HG03196 (cell line): ENCODE measurements around the gene CNTN6.

Experiments
- ATAC-seq: cut with Tn5 transposase; IDR thresholded peaks from one replicate; pipeline ENCODE4 v1.9.1; 2021; ENCODE audit not compliant: unreplicated experiment

CNTN6 gene

DNA sequence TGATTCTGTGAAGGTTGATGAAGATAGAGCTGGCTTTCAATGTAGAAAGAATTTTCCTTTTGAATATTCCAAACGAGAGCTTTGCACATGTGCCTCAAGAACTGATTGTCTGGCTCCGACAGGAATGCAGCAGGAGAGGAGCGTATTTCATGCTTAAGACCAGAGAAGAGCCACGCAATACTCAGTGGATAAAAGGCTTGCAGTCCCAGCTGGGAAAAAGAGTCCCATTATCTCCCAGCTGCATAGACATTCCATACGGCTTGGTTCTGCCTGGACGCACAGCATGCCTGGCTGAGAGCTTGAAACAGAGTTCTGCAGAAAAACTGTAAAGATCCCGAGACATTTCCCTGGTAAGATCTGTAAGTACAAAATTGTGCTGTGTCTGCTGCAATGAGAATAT is at the start of gene CNTN6:
CNTN6 (plus strand) TSS at position 254 of the 400 bp plus-strand sequence. CDS start 54,985 bp downstream, outside the sequence.
- ATAC-seq, result no peak

DNA sequence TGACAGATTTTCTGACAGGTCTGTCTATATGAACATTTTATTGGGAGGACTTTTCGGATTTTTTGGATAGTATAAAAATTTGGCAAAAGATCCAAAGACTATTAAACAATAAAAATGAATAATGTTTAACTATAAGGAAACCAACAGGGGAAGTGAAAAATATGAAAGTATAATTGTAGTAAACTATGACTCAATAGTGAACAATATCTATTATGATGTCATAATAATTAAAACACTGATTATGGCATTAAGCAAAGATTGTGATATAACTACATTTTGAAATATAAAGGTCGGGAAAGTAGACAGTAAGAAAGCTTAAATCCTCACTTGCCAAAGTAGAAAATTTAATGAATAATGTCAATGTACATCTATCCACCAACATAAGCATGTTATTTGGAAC is 44.3 kb upstream of the CNTN6 start:
- ATAC-seq, result no peak

DNA sequence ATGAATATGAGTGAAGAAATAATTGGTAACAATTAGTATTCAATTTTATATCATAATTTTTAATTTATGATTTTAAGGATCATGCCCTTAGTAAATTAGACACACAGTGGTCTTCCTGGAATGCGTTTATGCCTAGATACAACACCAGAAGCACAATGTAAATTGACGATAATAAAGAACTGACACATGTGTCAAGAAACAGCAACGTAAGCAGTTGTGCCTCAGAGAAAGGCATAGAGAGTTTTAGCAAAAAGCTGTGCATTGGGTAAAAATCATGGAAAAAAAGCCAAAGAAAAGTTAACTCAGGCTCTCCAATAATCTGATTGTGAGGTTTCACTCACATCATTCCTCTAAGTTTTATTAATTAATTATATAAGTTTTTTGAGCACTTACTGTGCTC is 37.0 kb upstream of the CNTN6 start:
- ATAC-seq, result no peak

DNA sequence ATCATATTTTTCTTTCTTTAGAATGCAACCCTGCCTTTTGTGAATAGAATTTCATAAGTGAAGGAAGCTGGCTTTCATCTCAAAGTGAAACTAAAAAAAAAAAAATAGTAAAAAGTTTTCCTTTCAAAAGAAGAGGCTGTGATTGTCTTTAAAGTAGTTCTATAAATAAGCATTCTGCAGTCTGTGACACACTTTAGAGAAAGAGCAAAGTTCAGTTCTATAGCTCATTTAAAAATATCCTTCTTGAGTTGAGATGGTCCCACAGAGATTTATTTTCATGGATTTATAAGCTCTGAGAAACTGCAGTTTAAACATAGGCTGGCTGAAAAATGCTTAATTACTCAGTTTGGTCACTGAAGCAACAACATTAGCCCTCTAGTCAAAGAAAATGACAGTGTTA is 36.1 kb upstream of the CNTN6 start:
- no peak for ATAC-seq

DNA sequence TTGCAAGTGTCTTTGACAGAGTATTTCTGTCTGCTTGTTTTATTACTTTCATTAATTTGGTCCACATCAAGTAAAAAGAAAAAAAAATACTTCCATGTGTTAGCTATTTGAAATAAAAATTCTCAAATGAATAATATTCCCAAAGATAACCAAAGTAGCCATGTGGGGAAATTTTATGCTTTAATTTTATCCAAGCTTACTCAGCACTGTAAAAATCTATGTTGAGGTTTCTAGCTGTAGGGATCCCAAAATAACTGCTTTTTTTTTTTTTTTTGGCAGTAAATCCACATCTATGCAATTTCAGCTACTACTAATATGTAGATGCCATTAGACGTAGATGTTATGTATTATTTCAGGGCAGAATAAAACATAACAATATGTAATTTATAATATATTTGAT is 35.4 kb upstream of the CNTN6 start:
- ATAC-seq, result no peak

DNA sequence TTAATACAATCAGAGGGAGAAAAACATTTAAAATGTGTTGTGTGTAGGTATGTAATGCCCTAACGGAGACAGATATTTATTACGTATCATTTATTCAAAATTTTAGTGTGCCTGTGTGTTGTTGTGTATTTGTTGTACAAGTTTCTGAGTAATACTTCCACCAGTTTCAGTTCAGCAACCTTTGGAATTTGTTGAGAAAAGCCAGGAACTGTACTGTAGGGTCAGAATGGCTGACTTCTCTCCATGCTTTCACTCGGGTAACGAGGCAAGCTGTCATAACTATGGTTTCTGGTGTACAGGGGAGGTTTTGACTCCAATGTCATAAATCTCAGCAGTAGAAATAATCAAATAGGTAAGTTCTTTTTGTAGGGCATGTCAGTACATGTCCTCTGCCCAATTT is 23.8 kb upstream of the CNTN6 start:
- ATAC-seq, result no peak

DNA sequence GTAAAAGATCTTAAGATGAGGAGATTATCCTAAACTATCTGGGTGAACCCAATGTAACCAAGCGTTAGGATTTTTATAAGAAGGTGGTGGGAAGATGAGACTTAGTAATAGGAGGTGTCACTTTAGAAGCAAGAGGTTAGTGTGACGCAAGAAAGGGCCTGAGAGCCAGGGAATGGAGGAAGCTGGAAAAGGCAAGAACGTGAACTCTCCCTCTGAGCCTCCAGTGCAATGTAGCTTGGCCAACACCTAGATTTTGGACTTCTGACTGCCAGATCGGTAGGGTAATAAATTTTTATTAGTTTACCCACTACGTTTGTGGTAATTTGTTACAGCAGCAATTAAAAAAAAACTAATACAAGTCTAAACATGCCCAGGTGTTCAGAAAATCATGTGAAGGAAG is 20.8 kb upstream of the CNTN6 start:
- ATAC-seq, result no peak

DNA sequence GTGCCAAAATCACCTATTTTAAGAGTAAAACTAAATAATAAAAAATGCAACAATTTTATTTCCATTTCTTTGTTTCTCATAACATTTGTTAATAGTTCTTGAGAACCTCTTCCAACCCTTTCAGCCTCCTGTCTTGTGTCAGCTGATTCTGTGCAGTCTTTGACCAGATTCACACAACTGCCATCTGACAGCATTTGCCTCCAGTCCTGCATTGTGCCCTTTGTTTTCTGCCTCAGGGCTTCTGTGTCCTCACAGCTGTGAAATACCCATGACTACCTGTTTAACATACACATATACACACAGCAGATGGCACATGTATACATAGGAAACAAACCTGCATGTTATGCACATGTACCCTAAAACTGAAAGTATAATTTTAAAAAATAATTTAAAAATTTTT is 13.2 kb upstream of the CNTN6 start:
- no peak for ATAC-seq

DNA sequence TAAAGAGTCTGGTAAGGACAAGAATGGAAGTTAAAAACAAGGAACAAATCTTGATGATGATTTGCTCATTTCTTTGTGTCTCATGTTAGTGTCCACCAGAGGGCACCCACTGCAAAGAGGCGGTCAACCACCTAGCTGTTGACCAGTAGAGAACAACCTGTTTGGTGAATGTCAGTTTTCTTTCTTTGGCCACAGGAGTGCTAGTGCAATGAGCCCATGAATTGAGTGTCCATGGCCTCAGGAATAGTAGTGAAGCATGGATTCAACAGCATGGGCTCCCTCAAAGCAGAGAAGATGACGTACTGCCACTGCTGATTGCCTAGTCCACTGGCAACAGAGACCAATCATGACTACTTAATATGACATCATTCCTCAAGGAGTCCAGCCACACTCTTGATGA is 10.7 kb upstream of the CNTN6 start:
- peak; percentile 60 for ATAC-seq

DNA sequence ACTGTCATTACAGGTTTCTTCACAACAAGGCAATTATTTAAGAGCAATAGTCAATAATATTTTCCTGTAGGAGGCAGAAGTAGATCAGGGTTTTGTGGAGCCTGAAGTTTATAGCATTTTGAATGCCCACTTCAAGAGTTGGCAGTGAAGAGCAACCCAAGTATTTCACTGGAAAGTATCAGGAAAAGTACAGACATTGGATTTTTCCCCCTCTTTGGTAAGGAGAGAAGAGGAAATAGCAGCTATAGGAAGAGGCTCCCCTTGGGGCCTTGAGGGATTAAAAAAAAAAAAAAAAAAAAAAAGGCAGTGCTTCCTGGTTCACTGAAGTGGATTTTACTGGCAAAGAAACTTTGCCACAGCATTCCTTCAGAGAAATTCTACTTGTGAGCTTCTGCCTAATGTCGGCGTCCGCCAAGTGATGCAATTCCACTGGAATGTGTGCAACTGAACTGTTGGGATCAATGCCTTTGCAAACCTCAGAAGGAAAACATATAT is 5.7 kb upstream of the CNTN6 start:
- no peak for ATAC-seq

DNA sequence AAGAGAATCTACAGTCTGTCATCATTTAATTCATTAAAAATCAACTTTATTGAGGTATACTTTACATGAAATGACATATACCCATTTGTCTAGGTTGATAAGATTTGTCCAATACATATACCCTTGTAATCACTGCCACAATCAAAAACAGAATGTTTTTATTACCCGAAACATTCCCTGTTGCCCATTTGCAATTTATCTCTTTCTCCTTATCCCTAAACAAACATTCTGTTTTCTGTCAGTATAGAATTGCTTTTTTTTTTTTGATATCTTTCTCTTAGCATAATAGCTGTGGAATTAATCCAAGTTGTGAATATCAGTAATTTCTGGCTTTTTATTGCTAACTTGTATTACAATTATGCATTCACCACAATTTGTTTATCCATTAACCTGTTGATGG is 4.3 kb upstream of the CNTN6 start:
- no peak for ATAC-seq

DNA sequence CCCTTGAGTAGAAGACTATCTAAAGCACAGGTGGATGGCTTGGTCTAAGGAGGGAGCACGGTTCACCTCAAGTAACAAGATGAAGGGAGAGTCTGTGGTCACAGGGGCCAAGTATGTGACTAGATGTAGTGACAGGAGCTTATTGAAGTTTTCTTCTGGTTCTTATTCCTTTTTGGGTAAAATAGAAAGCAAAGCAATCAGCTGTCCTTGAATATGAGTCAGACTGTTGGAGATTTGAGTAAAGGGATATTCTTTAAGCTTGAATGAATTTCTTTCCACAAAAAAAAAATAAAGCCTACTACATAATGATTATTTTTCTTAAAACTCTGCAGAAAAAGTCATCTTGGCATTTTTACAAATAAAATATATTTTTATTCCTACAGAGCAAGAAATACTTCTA is 1.5 kb upstream of the CNTN6 start:
- ATAC-seq, result no peak

DNA sequence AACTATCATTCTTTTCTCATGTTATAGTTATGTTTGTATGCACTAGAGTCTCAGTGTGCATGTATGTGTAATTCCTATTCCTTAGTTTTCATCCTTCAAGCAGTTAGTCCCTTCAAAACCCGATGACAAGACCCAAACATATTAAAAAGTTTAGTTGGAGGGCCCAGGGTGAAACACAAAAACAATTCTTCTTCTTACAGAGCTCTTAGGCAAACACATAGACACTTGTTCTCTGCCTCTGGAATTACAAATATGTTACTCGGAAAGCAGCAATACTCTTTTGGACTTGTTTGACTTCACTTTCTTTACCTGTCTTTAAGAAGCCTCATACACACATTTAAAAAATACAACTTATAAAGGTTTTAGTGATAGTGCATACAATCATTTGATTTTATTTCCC is 763 bp upstream of the CNTN6 start:
- ATAC-seq, result no peak

DNA sequence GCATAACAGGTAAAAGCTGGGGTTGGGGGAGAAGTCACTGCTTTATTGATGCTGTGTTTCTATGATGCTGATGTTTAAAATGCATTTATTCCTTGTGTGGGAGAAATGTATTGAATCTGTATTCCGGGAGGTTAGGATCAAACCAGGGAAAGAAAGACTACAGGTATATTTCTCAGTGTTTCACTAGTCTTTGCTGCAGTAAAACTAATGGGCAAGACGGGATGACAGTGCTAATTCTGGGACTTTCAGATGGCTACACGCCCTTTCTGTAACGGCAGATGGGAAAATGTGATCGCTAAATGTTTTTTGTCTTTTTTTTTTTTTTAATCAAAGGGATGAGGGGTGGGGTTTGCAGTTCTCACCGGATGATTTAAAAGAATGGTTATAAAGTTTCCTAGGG is 393 bp downstream of the CNTN6 start:
- ATAC-seq, result no peak

DNA sequence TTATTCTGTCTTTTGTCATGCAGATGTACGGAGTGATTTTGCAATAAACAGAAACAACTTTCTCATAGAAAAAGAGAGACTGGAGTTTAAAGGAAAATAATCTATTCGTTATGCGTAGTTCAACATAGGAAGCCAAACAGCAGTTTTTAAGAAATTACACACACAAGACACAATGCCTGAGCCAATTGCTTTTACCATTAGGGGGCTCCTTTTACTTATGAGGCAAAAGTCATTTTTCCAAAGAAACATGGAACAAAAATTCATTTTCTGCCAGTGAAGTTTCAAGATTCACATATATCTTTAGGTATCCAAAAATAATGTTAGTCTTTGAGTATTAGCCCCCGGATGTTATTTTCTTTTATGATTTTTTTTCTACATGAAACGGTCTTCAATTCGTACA is 10.7 kb downstream of the CNTN6 start:
- no peak for ATAC-seq

DNA sequence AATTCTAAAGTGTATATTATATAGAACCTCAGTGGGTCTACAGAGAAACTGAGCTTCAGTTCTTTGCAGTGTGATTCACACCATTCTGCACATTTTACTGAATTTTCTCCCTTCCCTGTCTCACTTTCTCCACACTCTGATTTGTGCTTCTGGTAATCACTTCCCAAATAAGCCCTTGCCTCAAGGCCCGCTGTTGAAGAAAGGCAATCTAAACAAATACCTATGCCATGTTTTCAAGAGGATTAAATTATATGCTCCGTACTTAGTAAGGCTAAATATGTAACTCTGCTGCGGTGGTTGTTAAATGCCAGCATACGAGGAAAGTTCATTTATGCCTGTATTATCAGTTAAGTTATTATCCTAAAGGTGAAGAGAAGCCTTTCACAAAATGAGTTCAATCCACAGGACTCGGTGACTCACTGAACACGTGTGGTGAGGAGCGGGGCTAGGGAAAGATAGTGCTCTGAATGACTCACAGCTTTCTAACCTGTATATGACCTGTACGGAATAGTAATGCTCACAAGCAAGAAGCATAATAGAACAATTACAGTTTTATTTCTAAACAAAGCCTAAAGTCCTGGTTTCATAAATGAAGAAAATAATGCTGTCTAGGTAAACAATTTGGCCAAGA is 25.1 kb downstream of the CNTN6 start:
- no peak for ATAC-seq

DNA sequence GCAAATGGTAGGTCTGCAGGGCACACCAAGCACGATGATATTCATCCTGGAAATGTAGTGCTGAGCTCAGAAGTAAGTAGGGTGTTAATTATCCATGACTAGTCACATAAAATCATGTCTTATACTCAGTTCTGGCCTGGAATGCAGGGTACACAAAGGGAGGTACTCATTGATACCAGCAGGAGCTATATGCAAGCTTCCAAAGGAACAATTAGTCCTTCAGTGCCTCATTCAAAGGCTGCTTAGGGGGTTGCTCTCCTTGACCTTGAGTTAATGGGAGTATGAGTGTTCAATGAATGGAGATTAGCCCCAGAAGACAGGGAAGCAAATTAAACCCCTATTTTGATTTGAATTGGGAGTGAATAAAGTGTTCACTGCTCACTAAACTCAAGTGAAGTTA is 38.3 kb downstream of the CNTN6 start:
- no peak for ATAC-seq

DNA sequence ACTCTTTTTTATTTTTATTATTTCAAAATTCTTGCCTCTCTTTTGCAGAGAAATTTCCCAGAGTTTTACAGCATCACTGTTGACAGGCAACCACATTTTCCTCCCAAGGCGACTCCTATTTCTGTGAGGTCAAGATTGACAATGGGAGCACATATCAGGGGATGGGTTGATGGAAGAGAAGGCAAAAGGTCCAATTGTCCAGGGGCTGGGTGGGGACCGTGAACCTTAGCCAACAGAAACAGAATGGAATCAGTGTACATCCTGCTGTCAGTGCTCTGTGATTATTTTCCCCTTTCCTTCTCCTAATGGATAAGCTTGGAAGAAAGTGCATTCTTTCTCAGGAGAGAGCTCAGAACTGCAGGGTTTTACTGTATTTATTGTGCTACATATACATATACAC is 42.4 kb downstream of the CNTN6 start:
- no peak for ATAC-seq

DNA sequence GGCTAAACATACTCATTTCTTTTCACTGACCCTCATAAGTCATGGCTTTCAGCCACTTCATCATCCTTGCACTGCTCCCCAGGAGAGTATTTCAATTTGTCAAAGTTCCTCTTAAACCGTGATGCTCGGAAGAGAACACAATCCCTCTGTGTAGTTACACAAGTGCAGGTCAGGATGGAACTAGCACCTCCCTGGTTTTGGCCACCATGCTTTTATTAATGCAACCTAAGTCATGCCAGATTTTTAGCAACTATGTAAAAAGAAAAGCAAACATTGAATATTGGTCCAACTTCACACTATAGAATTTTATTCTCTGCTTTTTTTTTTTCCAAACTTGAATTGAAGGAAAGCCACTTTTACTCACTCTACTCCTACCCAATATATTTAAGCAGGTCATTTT is 45.2 kb downstream of the CNTN6 start:
- ATAC-seq, result no peak

DNA sequence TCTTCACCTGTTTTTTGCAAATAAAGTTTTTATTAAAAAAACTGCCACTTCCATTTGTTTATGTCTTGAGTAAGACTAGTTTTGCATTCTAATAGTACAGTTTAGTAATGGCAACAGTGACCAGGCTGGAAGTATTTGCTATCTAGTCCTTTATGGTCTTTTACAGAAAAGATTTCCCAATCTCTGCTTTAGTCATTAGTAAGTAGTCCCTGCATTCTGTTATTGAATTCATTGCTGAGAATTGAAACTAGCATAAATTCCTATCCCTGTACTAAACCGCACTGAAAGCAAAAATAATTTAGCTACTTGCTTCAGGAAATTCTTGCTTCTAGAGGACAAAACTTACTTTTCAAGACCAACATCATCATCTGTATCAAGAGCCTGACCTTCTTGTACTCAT is 46.2 kb downstream of the CNTN6 start:
- no peak for ATAC-seq

DNA sequence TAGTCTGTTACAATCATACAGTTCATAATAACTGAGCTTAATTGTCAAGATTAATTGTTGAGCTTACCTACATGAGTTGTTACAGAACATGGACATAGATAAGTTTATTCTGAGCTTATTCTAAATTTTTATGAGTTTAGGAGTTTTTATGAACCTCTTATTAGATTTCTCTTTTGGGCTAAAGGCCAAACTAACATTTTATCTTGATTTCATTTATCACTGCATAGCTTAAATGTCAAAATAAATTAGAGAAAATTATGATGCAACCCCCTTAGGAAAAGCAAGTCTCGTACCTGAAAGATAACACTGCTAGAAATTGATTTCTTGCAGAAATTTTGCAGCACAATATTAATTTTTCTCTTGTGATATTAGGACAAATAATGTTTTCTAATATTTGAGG is 54.5 kb downstream of the CNTN6 start:
- no peak for ATAC-seq

DNA sequence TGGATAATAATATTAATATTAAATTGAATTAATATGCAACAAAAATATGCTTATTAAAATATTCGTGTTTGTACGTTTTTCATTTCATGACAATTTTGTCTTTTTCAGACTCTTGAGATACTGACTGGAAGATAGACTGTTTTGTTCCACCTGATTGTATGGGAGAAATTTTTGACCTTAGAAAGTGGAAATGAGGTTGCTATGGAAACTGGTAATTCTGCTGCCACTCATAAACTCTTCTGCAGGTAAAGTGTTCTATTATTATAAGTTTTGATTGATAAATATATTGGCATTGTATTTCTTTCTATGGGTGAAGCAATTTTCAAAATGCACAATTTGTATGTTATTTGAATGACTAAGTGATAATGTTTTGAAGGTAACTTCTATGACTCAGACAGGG is 55.0 kb downstream of the CNTN6 start:
- ATAC-seq, result no peak

DNA sequence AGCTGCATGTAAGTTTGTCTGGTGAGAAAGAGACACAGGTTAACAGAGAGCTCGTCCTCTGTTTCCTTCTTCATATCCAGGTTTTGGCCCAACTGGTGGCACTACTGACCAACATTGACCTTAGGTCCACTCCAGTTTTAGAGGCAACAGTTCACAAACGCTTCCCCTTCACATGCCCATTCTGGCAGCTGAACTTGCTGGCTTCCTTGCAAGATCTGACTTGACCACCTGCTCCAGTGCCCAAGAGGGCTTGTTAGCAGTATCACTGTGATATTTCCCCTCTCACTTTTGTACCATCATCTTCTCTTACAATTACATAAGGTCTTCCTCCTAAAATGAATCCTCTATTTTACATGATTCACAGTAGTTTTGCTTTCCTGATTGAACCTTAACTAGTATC is 71.3 kb downstream of the CNTN6 start:
- ATAC-seq, result no peak

DNA sequence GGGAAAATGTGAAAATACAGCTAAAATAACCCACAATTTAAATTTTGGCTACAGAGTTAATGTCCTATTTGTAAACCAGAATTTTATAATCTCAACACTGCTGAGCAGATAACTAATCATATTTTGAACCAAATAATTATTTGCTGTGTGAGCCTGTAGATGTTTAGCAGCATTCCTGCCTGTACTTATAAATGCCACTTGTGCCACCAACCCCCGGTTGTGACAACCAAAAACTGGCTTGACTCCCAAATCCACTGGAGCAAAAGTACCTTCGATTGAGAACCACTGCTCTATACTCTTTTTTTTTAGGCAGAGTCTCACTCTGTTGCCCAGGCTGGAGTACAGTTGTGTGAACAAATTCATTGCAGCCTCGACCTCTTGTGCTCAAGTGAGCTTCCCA is 78.5 kb downstream of the CNTN6 start:
- no peak for ATAC-seq
